IMR-90 (cell line): ENCODE data around the gene WDR27. TPM values are rescaled to one million over a fixed set of nuclear protein-coding genes. Genes with fewer than 3 reads are reported as not detected.

Experiments
- ATAC-seq: fragments of 200-7000 bp; cut with Tn5 transposase; 2 replicates; pipeline ENCODE4 v1.9.1; 2020; ENCODE audit warnings: low read depth, mild to moderate bottlenecking, moderate library complexity
- BruUV-seq: library from RNA; stranded (reverse); fragments of 400-500 nt; replicated peaks from 2 replicates; lab custom pipeline; 2021; lab: Mats Ljungman, UMichigan
- CTCF ChIA-PET: fragments of 300-600 bp; formaldehyde crosslinking; extraction: SDS; loops from one replicate; lab custom pipeline; 2021; ENCODE audit warnings: antibody characterized with exemption; lab: Yijun Ruan, JAX
- POLR2A ChIA-PET: fragments of 300-600 bp; sonication (Branson Sonifier 250); formaldehyde crosslinking; loops from one replicate; lab custom pipeline; 2022; ENCODE audit warnings: antibody characterized with exemption; ENCODE audit not compliant: unreplicated experiment; lab: Charles Lee
- DNase-seq: peaks from one replicate; pipeline ENCODE4 v3.0.0; 2013
- H2AFZ ChIP-seq: replicated peaks from 2 replicates; pipeline ENCODE3; 2013; ENCODE audit warnings: low read length, mild to moderate bottlenecking; ENCODE audit not compliant: poor library complexity
- H2AK5ac ChIP-seq: 2 replicates; pipeline ENCODE4 v1.6.1; 2013; ENCODE audit warnings: low read depth, low read length, inconsistent platforms
- H2AK9ac ChIP-seq: replicated peaks from 2 replicates; pipeline ENCODE3; 2013; ENCODE audit warnings: mild to moderate bottlenecking, low read depth, low read length, moderate library complexity; ENCODE audit not compliant: poor library complexity
- H2BK120ac ChIP-seq: 2 replicates; pipeline ENCODE4 v1.6.1; 2013; ENCODE audit warnings: low read depth, low read length, inconsistent platforms
- H2BK15ac ChIP-seq: 3 replicates; pipeline ENCODE4 v1.6.1; 2013; ENCODE audit warnings: low read depth, low read length, inconsistent platforms
- H2BK20ac ChIP-seq: 2 replicates; pipeline ENCODE4 v1.6.1; 2013; ENCODE audit warnings: low read depth, mild to moderate bottlenecking, inconsistent platforms, low read length, moderate library complexity
- H2BK5ac ChIP-seq: 2 replicates; pipeline ENCODE4 v1.6.1; 2013; ENCODE audit warnings: mild to moderate bottlenecking, low read depth, low read length, inconsistent platforms; ENCODE audit not compliant: poor library complexity, severe bottlenecking
- H3K14ac ChIP-seq: replicated peaks from 2 replicates; pipeline ENCODE4 v1.6.1; 2013; ENCODE audit warnings: low read depth, low read length, inconsistent platforms
- H3K18ac ChIP-seq: 2 replicates; pipeline ENCODE4 v1.6.1; 2013; ENCODE audit warnings: low read depth, low read length, control low read depth
- H3K23ac ChIP-seq: 2 replicates; pipeline ENCODE4 v1.6.1; 2013; ENCODE audit warnings: low read depth, low read length, inconsistent platforms
- H3K27ac ChIP-seq: 2 replicates; pipeline ENCODE4 v1.5.1; 2013; ENCODE audit warnings: mild to moderate bottlenecking, control low read depth, low read length; ENCODE audit not compliant: insufficient read depth
- H3K27me3 ChIP-seq: 2 replicates; pipeline ENCODE4 v1.6.1; 2013; ENCODE audit warnings: low read length; ENCODE audit not compliant: control insufficient read depth, insufficient read depth
- H3K36me3 ChIP-seq: 2 replicates; pipeline ENCODE4 v1.6.1; 2013; ENCODE audit warnings: low read length, mixed read lengths; ENCODE audit not compliant: control insufficient read depth, insufficient read depth
- H3K4ac ChIP-seq: 2 replicates; pipeline ENCODE4 v1.6.1; 2013; ENCODE audit warnings: low read depth, low read length, inconsistent platforms
- H3K4me1 ChIP-seq: 2 replicates; pipeline ENCODE4 v1.6.1; 2013; ENCODE audit warnings: low read length, mixed read lengths; ENCODE audit not compliant: control insufficient read depth, insufficient read depth
- H3K4me2 ChIP-seq: 2 replicates; pipeline ENCODE4 v1.6.1; 2013; ENCODE audit warnings: low read depth, mild to moderate bottlenecking, control low read depth, low read length, moderate library complexity
- H3K4me3 ChIP-seq: 2 replicates; pipeline ENCODE4 v1.5.1; 2013; ENCODE audit warnings: low read depth, mild to moderate bottlenecking, control low read depth, low read length, moderate library complexity; ENCODE audit not compliant: insufficient read depth
- H3K56ac ChIP-seq: 2 replicates; pipeline ENCODE4 v1.6.1; 2013; ENCODE audit warnings: low read length, inconsistent platforms; ENCODE audit not compliant: insufficient read depth; ENCODE audit errors: extremely low read depth
- H3K79me1 ChIP-seq, 2 experiments: 2 replicates each; pipeline ENCODE4 v1.6.1; 2013; ENCODE audit warnings: low read length in 2 of 2, inconsistent platforms in 1 of 2, low read depth in 1 of 2
- H3K9ac ChIP-seq: 2 replicates; pipeline ENCODE4 v1.6.1; 2013; ENCODE audit warnings: low read depth, low read length, control low read depth
- H3K9me1 ChIP-seq: 2 replicates; pipeline ENCODE4 v1.6.1; 2013; ENCODE audit warnings: low read length, inconsistent platforms; ENCODE audit not compliant: insufficient read depth
- H3K9me3 ChIP-seq: 2 replicates; pipeline ENCODE4 v1.6.1; 2013; ENCODE audit warnings: low read length; ENCODE audit not compliant: control insufficient read depth, insufficient read depth
- H4K20me1 ChIP-seq: 2 replicates; pipeline ENCODE4 v1.6.1; 2013; ENCODE audit warnings: low read length, inconsistent platforms; ENCODE audit not compliant: insufficient read depth
- H4K5ac ChIP-seq: 2 replicates; pipeline ENCODE4 v1.6.1; 2013; ENCODE audit warnings: mild to moderate bottlenecking, low read depth, low read length, control low read depth
- H4K8ac ChIP-seq, 2 experiments: 2 replicates each; pipeline ENCODE4 v1.6.1; 2013; ENCODE audit warnings: low read depth in 2 of 2, low read length in 2 of 2, control low read depth in 1 of 2, inconsistent platforms in 1 of 2
- H4K91ac ChIP-seq: 2 replicates; pipeline ENCODE4 v1.6.1; 2013; ENCODE audit warnings: low read depth, low read length, inconsistent platforms; ENCODE audit not compliant: insufficient read depth
- FOS ChIP-seq: fragments of 150-350 bp; IDR thresholded peaks from 2 replicates; pipeline ENCODE4 v1.6.1; 2016; ENCODE audit warnings: low read depth, low read length
- MAFK ChIP-seq: IDR thresholded peaks from 2 replicates; pipeline ENCODE4 v1.6.1; 2012; ENCODE audit warnings: low read depth, low read length, improper control_type of control experiment
- RAD21 ChIP-seq: IDR thresholded peaks from 2 replicates; pipeline ENCODE4 v1.6.1; 2012; ENCODE audit warnings: low read length, improper control_type of control experiment
- RCOR1 ChIP-seq: IDR thresholded peaks from 2 replicates; pipeline ENCODE4 v1.6.1; 2012; ENCODE audit warnings: mild to moderate bottlenecking, low read length, improper control_type of control experiment; ENCODE audit not compliant: insufficient replicate concordance
- SMC3 ChIP-seq: fragments of 150-350 bp; IDR thresholded peaks from 2 replicates; pipeline ENCODE4 v1.6.1; 2016; ENCODE audit warnings: low read depth, mild to moderate bottlenecking, antibody characterized with exemption, low read length, moderate library complexity
- WGBS, 2 experiments: methylation state at CpG; one replicate each; pipeline versions ENCODE4 v1.1.5 to v1.1.7; 2013; ENCODE audit warnings: missing lambda C conversion rate in 2 of 2; ENCODE audit not compliant: insufficient read length in 1 of 2; ENCODE audit errors: extremely low coverage in 2 of 2; 5-methylcytosine and 5-hydroxymethylcytosine counted together
- dilution Hi-C: fragments of 300-500 bp; cut with HindIII; formaldehyde crosslinking; loops from one replicate; pipeline ENCODE4 v1.14.3; 2018; ENCODE audit warnings: low sequenced_read_pairs; ENCODE audit not compliant: unreplicated experiment
- in situ Hi-C: fragments of 300-500 bp; cut with MboI; formaldehyde crosslinking; loops from 3 replicates; pipeline ENCODE4 v1.14.3; 2019; ENCODE audit warnings: low sequenced_read_pairs, inconsistent platforms, mixed read lengths
- intact Hi-C: fragments of 100-400 bp; cut with micrococcal nuclease; formaldehyde crosslinking; loops from 2 replicates; pipeline ENCODE4 v1.10.0; 2022
- polyA plus RNA-seq, 3 experiments: library from polyadenylated mRNA; depleted of rRNA; stranded (reverse); fragments of >200 nt; gene quantifications; 2 replicates each; pipeline ENCODE4 v1.2.3, GENCODE V29; 2012; ENCODE audit warnings: low replicate concordance in 1 of 3
- total RNA-seq: library from RNA; depleted of rRNA; stranded (reverse); fragments of >200 nt; gene quantifications from 2 replicates; pipeline ENCODE4 v1.2.3, GENCODE V29; 2012
- TF ChIP-seq, protein P1 (sequence below): conservative IDR thresholded peaks from 2 replicates; pipeline ENCODE4 v1.5.1; 2012; ENCODE audit warnings: mild to moderate bottlenecking, low read depth, low read length, improper control_type of control experiment

The WDR27 gene
- total and polyA plus RNA-seq, 2 of the 4 experiments (the other 2 are of a cell fraction), result 7.0 to 18.5 TPM

DNA sequence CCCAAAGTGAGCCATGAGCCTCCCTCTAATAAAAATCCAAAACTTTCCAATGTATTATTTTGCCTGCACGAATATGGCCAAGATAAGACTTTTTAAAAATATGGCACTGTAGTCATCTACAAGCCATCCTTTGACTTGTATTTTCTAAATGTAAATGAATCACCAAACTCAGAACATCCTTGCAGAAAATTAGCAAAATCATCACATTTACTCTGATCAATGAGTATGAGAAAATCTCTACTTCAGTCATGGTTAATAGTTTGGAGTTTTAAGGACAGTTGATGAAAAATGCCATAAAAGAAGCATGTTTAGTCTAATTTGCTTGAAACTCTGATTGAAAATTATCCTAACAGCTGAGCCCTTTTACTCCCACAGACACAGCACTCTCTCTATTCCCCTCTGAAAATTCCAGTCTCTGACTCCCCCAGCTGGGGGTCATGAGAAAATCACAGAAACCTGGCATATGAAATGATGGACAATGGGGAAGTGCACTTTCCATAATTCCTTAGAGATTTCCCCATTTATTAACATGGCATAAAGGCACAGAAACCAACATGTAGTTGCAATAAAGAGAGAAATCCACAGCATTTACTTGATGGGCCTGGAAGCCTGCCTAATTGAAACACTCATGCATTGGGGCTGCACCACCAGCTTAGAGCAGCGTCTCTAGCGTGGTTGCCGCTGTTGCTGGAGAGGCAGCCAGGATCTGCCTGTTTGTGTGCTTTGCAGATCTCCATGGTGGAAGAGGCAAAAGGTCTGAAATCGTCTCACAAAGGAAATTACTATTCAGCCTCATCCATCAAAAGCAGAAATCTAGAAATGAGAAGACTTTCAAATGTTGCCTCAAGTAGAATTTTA, 214.0 kb downstream of the WDR27 start:
- H3K9me3 ChIP-seq, result no peaks in the 10 kb centered on the region
- no peaks in the 10 kb centered on the region for H4K20me1 ChIP-seq
- TF ChIP-seq RAD21 (peak; percentile 43), RCOR1 (no peak), SMC3 (peak; percentile 30; the same call in 1 of the 2 replicates), FOS (no peak), MAFK (peak; percentile 22; the same call in 1 of the 2 replicates)
- TF ChIP-seq, protein P1, sequence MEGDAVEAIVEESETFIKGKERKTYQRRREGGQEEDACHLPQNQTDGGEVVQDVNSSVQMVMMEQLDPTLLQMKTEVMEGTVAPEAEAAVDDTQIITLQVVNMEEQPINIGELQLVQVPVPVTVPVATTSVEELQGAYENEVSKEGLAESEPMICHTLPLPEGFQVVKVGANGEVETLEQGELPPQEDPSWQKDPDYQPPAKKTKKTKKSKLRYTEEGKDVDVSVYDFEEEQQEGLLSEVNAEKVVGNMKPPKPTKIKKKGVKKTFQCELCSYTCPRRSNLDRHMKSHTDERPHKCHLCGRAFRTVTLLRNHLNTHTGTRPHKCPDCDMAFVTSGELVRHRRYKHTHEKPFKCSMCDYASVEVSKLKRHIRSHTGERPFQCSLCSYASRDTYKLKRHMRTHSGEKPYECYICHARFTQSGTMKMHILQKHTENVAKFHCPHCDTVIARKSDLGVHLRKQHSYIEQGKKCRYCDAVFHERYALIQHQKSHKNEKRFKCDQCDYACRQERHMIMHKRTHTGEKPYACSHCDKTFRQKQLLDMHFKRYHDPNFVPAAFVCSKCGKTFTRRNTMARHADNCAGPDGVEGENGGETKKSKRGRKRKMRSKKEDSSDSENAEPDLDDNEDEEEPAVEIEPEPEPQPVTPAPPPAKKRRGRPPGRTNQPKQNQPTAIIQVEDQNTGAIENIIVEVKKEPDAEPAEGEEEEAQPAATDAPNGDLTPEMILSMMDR, result peak; percentile 37
- H4K91ac ChIP-seq, result no peak overlapping the region; the same call in 1 of the 2 replicates
- peaks cover 4% of the 10 kb centered on the region for H3K4me1 ChIP-seq
- intact Hi-C loops (no loop called here), in situ Hi-C loops (no loop called here), dilution Hi-C loops (no loop called here)
- H3K27ac ChIP-seq, result no peak overlapping the region
- no TSS peak for BruUV-seq
- no peak overlapping the region for H2AK5ac ChIP-seq
- H3K79me1 ChIP-seq, result no peaks in the 10 kb centered on the region
- no peak overlapping the region for H3K9ac ChIP-seq
- no peak overlapping the region for H4K5ac ChIP-seq
- ChIA-PET POLR2A (no interaction called here), CTCF (interaction anchor here (1.3 kb wide), 1 partner anchor 18 kb away, joined by 4 read pairs; no protein-coding TSS in a partner anchor)
- DNase-seq (peak; percentile 13), ATAC-seq (no peak)
- no CpG with 5 or more reads among the region's 5 CpGs for WGBS, 2 experiments
- H2AFZ ChIP-seq, result no peak overlapping the region
- H2AK9ac ChIP-seq, result no peak overlapping the region
- no peak overlapping the region for H3K23ac ChIP-seq
- no peak overlapping the region for H3K4me3 ChIP-seq
- no peaks in the 10 kb centered on the region for H3K27me3 ChIP-seq
- H3K14ac ChIP-seq, result no peak overlapping the region
- no peak overlapping the region for H3K56ac ChIP-seq
- H2BK15ac ChIP-seq, result no peak overlapping the region
- no peak overlapping the region for H3K4ac ChIP-seq
- H3K36me3 ChIP-seq, result no peaks in the 10 kb centered on the region
- H3K18ac ChIP-seq, result no peak overlapping the region
- no peak overlapping the region for H4K8ac ChIP-seq
- no peak overlapping the region for H2BK120ac ChIP-seq
- H3K4me2 ChIP-seq, result no peak overlapping the region
- H3K9me1 ChIP-seq, result 0 out of 2 replicates have a peak, but pooled peaks cover 3% of the 10 kb centered on the region
- H2BK20ac ChIP-seq, result no peak overlapping the region
- no peak overlapping the region for H2BK5ac ChIP-seq
